Stimulated activated CD4-positive, alpha-beta T cell treated with anti-CD3 and anti-CD28 coated beads, Interleukin-12 subunit alpha, Interleukin-12 subunit beta, amount 100 ng/mL, for 24 hours (primary cell): Measurements from ENCODE around the gene STX12.

Experiments
- DNase-seq, 2 experiments: peaks; one replicate each; pipeline ENCODE4 v3.0.0-alpha.2; 2020; ENCODE audit warnings: low read depth in 2 of 2

Gene STX12

DNA sequence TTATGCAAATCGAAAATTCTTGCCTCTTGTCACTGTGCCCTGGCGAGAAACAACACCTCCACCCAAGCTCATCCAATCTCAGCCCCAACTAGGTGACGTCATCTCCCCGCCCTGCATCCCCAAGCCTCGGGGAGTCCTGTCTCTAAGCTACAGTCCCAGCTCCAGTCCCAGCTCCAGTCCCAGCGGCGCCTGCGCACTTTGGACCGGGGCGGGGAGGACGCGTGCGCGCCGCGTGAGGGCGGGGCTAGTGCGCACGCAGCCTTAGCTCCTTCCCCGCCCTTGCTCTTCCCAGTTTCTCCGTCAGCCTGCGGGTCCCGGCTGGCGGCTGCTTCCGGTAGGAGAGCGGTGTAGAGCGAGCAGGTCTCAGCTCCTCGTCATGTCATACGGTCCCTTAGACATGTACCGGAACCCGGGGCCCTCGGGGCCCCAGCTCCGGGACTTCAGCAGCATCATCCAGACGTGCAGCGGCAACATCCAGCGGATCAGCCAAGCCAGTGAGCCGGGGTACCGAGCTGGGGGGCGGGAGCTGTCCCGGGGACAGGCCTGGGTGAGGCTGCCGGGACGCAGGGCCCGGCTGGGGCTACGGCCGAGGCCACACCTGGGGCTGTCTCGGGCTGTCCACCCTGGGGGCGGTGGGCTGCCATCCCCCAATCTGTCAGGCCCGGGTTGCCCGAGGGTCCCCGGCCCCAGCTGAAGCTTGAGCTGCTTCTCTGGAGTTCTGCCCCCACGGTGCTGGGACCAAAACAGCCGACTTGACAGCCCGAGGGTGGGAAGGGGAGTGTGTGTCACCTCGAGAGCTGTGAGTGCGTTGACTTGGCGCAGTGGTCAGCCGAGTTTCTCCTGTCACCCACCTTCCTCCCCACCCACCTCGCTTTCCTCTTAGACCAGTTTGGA lies at the start of gene STX12:
STX12 (plus strand) TSS at position 288 of the 894 bp plus-strand sequence; CDS start at position 377, 89 bp downstream.
- DNase-seq, result peak; percentile 97 to 99

DNA sequence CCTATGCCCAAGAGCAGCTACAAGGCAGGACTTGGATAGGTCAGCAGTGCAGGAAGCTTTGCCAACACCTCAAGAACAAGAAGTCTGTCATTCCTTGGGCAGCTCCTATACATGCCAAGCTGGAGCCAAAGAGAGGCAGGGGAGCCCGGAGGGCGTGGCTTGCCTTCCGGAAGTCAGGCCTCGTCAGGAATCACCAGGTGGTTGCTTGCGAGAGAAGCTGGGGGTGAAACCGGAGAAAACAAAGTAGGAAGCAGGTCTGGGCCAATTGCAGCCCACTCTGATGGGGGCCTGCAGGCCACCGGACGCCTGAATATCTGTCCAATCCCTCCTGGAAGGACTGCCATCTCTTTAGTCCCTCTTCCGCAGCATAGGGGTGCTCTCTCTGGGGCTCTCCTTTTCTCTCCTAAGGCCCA lies 48.1 kb upstream of the STX12 start:
- DNase-seq, result peak in 1 of 2 experiments; percentile 0

DNA sequence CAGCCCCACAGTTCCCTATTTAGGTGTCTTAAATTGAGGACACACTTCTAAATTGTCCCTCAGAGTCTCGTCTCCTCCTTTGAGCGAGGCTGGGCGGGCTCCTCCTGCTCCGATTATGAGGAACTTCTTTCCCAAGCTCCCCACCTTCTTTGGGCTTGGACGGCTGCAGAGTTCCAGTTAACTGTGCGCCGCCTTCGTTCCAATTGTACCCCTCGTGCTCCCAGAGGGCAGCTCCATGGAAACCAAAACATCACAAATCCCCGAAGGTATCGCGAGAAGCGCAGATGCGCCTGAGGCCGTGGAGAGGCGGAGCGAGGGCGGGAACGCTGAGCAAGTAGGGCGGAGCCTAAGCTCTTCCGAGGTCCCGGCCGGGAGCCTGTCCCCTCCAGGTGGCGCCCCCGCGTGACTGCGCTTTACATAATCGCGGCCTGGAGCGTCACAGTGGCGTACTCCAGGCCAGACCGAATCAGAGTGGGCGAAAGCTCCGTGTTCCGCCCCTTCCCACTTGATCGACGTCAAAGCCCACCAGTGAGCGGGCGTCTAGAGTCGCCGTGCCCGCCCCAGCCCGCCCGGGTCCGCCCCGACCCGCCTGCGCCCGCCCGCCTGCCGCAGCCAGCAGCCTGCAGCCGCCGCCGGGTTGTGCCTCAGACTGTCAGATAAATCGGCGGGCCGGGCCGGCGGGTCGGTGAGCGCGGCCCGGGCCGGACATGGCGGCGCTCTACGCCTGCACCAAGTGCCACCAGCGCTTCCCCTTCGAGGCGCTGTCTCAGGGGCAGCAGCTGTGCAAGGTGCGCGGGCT lies 47.4 kb upstream of the STX12 start, which contains the start of gene FAM76A:
FAM76A (plus strand) TSS at position 588 of the 799 bp plus-strand sequence; CDS start at position 708, 120 bp downstream.
- DNase-seq, result peak; percentile 98 to 99

DNA sequence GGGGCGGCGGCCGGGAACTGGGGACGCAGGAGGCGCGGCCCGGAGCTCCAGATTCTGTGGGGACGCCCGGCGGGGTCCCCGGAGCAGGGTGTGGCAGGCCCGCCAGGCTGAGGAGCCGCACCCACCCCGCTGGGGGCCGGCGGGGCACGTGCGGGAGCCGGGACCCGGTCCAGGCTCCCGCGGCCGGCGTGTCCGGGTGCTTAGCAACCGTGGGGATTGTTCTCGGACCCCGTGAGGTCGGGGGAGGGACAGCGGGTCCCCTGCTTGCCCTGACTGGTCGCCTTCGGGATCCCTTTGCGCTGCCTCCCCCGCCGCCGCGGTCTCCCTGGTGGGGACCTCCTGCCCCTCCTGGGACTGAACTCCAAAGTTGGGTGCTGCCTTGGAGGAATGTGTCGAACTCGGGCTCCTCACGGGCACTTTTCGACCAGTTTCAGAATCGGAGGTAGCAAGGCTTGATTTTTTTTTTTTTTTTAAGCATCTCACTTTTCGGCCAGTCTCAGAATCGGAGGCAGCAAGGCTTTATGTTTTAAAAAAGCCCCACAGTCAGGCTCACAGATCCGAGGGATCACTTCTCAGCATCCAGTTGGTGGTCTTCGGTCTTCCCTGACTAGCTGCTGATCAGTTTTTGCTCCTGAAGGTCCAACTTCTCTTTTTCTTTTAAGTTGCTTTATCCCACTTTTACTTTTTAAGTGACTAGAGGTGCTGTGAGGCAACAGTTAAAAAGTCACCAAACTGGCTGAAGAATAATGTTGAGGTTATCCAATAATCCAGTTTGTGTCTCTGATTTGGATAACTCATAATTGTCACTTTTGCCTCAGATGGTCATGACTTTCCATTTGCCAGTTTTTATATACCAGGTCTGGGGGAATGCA lies 46.6 kb upstream of the STX12 start:
- DNase-seq, result peak; percentile 8 to 32

DNA sequence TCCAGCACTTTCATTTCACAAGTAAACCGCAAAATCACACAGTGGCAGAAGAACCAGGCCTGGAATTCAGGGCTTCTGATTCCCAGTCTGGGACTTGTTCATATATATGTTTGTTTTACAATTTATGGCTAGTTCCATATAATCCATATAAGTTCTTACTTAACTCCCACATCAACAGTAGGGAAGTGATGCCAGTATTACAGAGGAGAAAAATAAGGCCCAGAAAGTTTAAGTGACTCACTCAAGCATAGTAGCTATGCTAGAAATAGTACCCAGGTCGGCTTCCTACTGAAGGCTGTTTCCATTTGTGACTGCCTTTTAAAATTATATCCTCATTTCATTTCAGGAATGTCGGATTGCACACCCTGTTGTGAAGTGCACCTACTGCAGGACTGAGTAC lies 45.9 kb upstream of the STX12 start:
- DNase-seq, result no peak

DNA sequence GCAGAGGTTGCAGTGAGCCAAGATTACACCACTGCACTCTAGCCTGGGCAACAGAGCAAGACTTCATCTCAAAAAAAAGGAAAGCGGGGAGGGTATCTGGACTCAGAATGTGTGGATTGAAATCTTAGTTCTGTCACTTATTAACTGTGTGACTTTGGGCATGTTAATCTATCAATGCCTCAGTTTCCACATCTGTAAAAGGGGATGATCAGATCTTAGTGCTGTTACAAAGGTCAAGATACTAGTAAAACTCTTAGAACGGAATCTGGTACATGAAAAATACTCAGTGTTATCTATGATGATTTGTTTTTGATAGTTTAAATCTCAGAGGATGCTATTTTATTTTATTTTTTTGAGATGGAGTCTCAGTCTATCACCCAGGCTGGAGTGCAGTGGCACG lies 36.8 kb upstream of the STX12 start:
- no peak for DNase-seq

DNA sequence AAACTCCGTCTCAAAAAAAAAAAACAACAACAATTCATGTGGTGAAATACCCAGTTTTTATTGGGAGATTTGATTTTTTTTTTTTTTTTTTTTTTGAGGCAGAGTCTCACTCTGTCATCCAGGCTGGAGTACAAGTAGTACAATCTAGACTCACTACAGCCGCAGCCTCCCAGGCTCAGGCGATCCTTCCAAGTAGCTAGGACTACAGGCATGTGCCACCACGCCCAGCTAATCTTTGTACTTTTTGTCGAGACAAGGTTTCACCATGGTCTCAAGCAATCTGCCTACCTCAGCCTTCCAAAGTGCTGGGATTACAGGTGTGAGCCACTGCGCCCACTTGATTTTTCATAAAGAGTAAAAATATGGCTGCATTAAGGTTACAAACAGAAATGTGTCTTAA lies 31.9 kb upstream of the STX12 start:
- no peak for DNase-seq

DNA sequence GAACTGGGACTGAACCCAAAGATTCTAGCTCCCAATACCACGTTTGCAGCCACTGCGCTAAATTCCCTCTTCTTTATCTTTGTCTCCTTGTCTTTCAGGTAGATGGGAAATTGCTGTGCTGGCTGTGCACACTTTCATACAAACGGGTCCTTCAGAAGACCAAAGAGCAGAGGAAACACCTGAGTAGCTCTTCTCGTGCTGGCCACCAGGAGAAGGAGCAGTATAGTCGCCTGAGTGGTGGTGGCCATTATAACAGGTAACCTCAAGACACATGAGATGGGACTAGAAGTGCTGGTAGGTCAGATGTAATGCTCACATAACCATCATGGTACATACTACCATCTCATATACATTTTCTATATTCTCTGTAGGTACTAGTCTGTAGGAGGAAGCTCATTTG lies 28.5 kb upstream of the STX12 start:
- no peak for DNase-seq

DNA sequence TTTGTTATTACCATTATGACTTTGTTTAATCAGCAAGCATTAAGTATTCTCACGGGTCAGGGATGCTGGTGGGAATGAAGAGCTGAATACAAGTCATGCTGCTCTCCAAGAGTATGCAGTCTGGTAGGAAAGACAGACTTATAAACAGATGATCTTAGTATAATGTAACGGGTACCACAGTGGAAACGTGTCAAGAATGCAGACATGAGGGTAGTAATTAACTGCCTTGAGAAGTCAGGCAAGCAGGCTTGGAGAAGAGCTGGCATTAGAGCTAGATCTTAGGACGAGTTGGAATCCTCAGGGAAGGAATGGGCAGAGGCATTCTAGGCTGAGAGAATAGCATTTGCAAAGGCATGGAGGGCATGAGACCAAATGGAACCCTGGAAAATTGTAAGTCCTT lies 27.6 kb upstream of the STX12 start:
- no peak for DNase-seq

DNA sequence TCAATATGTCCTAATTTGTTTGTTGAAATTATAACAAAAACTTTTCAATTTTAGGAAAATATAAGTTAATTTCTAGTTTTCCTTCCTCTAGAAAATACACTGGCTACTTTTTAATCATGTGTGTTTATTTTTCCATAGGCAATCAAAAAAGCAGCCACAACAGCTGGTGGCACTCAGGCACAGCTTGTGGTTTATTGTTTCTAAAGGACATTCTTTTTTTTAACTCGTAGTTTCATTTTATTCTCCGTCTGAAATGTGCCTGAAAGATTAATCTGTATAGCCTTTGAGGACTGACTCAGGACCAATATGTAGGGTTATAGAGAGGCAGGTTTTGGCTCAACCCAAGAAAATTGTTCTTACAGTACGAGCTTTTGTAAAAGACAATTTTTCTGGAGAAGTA lies 20.7 kb upstream of the STX12 start:
- no peak for DNase-seq

DNA sequence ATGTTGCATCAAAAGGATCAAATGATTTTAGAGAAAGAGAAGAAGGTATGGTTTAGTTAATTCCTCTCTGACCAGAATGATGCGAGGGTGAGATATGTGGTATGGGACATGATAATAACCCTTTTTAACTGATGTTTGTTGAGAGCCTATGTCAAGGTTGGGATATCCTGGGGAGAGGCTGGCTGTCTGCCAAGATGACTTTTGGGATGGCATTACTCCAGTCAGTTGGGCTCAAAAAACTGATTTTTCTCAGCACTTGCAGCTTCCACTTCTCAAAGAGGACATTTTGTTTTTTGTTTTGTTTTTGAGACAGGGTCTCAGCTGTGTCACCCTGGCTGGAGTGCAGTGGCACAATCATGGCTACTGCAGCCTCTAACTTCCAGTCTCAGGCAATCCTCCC lies 17.7 kb upstream of the STX12 start:
- no peak for DNase-seq

DNA sequence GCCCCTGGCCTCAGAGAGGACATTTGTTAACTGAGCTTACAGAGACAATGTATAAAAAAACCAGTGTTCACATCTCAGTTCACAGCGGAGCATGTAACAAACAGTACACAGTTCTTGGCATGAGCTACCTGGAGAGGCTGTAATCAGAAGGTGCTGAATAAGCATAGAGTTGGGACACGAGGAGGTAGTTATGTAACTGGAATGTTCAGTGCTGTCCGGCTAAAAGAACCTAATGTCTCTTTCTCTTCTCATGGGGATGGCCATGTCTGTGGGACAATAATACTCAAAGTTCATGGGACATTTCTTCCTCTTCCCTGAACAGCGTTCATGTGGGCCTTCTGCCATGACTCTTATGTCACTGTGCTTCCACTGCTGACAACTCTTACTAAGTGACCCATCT lies 17.2 kb upstream of the STX12 start:
- no peak for DNase-seq

DNA sequence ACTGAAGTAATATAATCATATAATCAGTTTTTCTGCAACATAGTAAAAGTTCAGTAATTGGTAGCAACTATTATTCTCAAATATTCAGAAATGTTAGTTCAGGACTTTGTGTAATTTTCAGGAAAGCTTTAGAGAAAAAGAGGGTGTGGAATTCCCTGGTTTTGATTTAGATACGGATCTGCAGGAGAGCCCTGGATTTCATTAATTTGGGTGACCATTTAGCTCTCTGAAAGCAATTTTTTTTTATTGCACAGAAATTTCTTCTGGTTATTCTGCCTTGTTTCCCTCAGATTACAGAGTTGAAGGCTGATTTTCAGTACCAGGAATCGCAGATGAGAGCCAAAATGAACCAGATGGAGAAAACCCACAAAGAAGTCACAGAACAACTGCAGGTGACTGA lies 13.8 kb upstream of the STX12 start:
- DNase-seq, result no peak

DNA sequence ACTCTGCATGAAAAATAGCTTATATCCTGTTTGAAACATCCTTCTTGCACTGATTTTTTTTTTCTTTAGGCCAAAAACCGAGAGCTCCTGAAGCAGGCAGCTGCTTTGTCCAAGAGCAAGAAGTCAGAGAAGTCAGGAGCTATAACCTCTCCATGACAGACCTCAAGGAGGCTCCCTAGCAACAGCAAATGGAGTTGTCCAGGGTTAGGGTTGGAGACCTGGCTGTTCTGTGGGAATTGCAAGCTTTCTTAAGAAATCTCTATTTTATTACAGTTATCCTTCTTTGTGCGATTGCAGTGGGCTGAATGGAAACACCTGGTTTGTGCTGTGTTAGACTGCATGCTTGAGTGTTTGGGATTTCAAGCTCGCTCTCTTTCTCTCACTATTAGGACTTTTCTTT lies 12.6 kb upstream of the STX12 start:
- no peak for DNase-seq

DNA sequence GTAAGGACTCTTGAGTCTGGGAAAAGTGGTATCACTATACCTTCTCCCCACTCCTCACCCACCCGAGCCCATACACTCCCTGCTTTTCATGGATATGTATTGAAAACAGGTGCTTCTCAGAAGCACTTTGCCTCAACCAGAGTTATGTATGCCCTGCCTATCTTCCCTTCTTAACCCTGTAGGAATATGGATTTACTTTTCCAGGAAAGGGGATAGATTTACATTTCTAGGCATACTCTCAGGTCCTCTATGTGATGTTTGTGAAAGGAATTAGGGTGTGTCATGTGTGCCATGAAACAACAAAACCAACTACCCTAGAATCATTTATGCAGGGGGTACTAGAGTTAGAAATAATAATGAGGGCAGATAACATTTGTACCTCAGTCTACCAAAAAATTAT lies 11.0 kb upstream of the STX12 start:
- DNase-seq, result no peak

DNA sequence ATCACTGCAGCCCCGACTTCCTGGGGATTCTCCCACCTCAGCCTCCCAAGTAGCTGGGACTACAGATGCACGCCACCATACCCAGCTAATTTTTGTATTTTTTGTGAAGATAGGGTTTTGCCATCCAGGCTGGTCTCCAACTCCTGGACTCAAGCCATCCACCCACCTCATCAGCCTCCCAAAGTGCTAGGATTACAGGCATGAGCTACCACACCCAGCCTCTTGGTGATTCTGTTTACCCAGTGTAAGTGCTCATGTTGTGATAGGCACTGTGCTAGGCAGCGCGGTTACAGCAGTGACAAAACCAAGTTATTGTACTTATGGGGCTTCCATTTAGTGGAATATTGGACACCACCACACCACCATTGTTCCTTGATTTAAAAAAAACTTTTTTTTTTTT lies 9.7 kb upstream of the STX12 start:
- no peak for DNase-seq

DNA sequence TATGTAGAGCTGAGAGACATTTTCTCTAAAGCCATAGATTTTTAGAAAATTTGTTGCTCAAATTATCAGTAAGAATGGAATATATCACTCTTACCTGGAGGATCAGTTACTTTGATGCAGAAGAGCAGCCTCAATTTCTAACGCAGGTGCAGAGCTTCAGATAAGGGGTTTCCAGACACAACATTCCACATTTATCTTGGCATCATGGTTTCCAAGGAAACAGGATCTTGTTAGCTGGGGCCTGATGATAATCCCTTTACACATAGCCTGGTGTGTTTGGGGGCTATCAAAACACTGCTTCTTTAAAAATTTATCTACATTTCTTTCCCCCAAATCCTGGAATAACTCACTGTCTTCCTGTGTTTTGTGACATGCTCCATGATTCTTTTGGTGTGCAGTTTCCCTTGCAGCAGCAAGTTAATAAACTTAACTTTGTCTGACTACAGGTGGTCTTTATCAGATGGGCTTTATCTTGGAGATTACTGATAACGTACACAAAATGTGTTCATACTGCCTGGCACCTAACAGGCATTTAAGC lies 2.7 kb upstream of the STX12 start:
- no peak for DNase-seq

DNA sequence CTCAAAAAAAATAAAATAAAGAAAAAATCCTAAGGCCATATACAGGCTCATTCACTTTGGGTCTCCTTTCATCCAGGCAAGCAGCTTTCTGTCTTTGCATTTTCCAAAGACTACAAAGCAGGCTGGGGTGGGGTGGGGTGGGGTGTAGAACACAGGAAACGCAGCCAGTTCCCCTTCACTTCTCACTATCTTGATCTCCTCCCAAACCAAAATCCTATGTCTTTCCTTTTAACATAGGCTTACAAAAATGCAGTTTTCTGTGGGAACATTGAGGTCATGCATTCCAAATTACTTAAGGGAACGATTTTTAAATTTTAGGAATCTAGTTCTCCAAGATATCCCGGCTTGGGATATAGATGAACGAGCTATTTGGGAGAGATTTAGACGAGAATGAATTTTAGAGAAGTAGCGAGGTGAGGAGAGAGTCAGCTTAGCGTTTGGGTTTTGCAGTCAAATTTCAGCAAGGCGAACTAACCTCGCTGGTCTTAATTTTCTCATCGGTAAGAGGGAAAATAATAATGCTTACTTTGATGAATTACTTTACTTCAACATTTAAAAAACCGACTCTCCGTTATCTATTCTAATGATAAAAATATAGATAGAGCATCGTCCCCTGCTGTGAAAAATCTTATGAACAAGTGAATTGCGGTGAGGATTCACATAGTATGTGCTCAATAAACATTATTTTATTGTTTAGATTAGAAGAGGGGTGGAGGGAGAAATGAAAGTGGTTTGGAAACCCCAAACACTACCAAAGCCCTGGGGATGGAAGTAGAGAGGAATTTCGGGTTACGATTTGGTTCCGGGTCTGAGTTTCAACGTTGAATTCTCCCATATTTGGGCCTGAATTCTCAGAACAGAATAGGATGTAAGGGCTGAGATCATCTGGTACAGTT lies 735 bp upstream of the STX12 start:
- no peak for DNase-seq

DNA sequence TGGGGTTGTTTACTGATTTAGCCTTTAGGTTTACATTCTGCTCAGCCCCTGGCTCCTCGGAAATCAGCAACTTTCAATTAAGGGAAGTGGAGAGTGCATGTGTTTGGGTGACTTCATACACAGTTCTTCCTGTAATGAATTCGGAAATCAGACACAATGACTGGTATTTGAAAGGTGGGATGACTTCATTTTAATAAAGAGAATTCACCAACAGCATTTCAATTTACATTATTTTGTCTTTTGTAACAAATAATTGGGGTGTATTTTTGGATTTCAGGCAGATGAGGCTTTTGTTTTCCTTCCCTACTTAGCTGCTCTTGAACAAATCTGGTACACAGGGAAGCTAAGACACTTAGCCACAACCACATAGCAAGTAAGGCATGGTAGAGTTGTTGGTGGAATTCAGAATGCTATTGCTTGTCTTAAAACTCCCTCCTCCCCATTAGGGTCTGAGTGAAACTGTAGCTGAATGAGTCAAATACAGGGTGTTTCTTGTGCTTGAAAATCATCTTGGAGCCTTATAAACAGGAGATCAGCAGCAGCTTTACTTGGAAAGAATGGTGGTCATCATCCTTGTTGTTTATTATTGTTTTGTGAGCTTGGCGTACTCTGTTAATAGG lies 917 bp downstream of the STX12 start:
- no peak for DNase-seq

DNA sequence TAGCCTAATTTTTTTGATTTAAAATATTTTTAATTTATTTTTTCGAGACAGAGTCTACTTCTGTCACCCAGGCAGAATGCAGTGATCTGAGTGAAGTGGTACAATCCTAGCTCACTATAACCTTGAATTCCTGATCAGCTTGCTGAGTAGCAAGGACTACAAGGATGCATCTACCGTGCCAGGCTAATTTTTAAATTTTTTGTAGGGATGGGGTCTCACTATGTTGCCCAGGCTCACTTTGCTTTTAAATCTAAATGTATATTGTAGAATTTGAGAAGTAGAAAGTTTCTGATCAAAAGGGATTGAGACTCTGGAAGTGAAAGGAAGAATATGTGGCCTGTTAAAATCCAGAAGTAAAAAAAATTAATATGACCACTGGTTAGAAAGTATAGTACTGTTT lies 1.6 kb downstream of the STX12 start:
- no peak for DNase-seq
